HG03095 (cell line): ENCODE measurements around the gene SELENOI.
"Not testable (repeated sequence)": the region's sequence is repeated elsewhere in the genome, so short reads cannot be mapped to it uniquely, and the experiment has no call there.

Experiments
- ATAC-seq: cut with Tn5 transposase; IDR thresholded peaks from one replicate; pipeline ENCODE4 v1.9.1; 2021; ENCODE audit warnings: moderate library complexity; ENCODE audit not compliant: unreplicated experiment

Gene SELENOI

GRCh38 chr2:26345545-26346453, at the start of gene SELENOI:
TSS of gene SELENOI (plus strand) at chr2:26346143. CDS start at chr2:26346233, 90 bp downstream.
- ATAC-seq, result peak; percentile 93

- no peak for ATAC-seq
Measured at GRCh38 chr2:26297061-26297460, 48.9 kb upstream of the SELENOI start.

GRCh38 chr2:26298286-26298637, 47.7 kb upstream of the SELENOI start:
- no peak for ATAC-seq

GRCh38 chr2:26298638-26299393, 47.1 kb upstream of the SELENOI start:
- ATAC-seq, result no peak

GRCh38 chr2:26299471-26300101, 46.4 kb upstream of the SELENOI start:
- no peak for ATAC-seq

GRCh38 chr2:26300234-26300925, 45.6 kb upstream of the SELENOI start:
- no peak for ATAC-seq

- no peak for ATAC-seq
Measured at GRCh38 chr2:26302846-26303245, 43.1 kb upstream of the SELENOI start.

- not testable (repeated sequence) for ATAC-seq
Measured at GRCh38 chr2:26305094-26305493, 40.8 kb upstream of the SELENOI start.

GRCh38 chr2:26305540-26305939, 40.4 kb upstream of the SELENOI start:
- no peak for ATAC-seq

GRCh38 chr2:26309921-26310320, 36.0 kb upstream of the SELENOI start:
- no peak for ATAC-seq

GRCh38 chr2:26312471-26312870, 33.5 kb upstream of the SELENOI start:
- ATAC-seq, result no peak

GRCh38 chr2:26313446-26313845, 32.5 kb upstream of the SELENOI start:
- ATAC-seq, result no peak

- ATAC-seq, result no peak
Measured at GRCh38 chr2:26314243-26314642, 31.7 kb upstream of the SELENOI start.

- no peak for ATAC-seq
Measured at GRCh38 chr2:26316041-26316440, 29.9 kb upstream of the SELENOI start.

GRCh38 chr2:26316845-26317244, 29.1 kb upstream of the SELENOI start:
- ATAC-seq, result no peak

GRCh38 chr2:26317377-26318105, 28.4 kb upstream of the SELENOI start:
- no peak for ATAC-seq

- ATAC-seq, result no peak
Measured at GRCh38 chr2:26318950-26319349, 27.0 kb upstream of the SELENOI start.

- not testable (repeated sequence) for ATAC-seq
Measured at GRCh38 chr2:26324479-26324878, 21.5 kb upstream of the SELENOI start.

- no peak for ATAC-seq
Measured at GRCh38 chr2:26324903-26325302, 21.0 kb upstream of the SELENOI start.

- ATAC-seq, result no peak
Measured at GRCh38 chr2:26325851-26326250, 20.1 kb upstream of the SELENOI start.
